Measurements from ENCODE around the gene NINL. TPM values are rescaled to one million over a fixed set of nuclear protein-coding genes. Genes with fewer than 3 reads are reported as not detected.

The NINL gene
- total RNA-seq, 1 experiment from 2014 or later, result 9.6 TPM

DNA sequence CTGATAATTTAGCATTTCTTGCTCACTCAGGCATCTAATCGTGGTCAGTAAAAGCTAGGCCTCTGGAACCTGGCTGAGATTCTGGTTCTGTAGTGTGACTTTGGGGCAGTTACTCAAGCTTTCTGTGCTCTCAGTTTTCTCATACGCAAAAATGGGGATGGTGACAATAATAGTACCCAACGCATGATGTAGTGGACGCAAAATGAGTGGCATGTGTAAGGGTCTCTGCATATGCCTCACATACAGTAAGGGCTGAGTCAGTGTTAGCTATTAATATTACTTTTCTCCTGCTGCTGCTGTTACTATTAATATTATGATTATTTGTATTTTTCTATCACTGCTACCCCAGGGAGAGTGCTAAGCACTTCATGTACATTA, 177.2 kb downstream of the NINL start:
- DNase-seq (ENCODE audit: low read depth), result peak; percentile 14

DNA sequence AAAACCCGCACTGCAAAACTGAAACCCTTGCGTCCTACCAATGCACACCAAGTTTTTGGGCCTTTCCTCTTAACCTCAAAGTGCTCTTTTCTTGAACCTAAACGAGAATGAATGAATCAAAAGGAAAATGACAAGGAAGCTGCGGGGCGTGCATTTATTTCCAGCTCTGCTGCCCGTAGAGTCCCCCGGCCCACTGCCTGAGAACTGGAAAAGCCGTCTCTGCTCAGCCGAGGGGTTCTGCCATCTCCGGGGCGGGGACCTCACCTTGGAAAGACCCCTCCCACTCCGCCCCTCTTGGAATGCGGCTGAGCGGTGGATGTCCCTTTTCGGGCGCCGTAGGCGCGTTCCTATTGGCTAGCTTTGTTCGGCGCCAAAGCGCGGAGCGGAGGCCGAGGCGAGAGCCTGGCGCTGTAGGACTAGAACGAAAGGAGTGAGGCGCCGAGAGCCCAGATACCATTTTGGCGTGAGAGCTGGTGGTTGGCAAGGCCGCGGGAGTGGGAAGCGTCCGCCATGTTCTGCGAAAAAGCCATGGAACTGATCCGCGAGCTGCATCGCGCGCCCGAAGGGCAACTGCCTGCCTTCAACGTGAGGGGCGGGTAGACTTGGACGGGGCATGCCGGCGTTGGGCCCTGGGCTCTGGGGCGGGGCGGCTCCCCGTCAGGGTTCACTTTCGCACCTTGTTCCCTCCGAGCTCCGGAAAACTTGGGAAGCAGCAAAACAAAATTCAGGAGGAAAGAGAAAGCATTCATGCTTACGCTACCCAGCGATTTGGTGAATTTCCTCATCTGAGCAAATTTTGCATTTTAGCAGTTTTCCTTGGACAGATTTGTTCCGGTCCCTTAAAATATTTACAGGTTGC, 177.8 kb downstream of the NINL start, which contains the start of gene GINS1:
GINS1 (plus strand) TSS at position 363 of the 859 bp plus-strand sequence; CDS start at position 511, 148 bp downstream.
- DNase-seq (ENCODE audit: low read depth), result peak; percentile 94

Other genes starting within 250 kb of the NINL start
- 99.0 and 130 TPM in 2 replicates for gene ABHD12, start 194.7 kb downstream of the NINL start, total RNA-seq (2014; rRNA removed; shearing (Covaris generic))
- 31.5 and 41.3 TPM in 2 replicates for gene GINS1, start 177.9 kb downstream of the NINL start, total RNA-seq (2014; rRNA removed; shearing (Covaris generic))
- gene NANP, start 38.5 kb upstream of the NINL start, total RNA-seq (2014; rRNA removed; shearing (Covaris generic)), result 13.3 and 13.5 TPM in 2 replicates
- gene ZNF337, start 111.3 kb upstream of the NINL start, total RNA-seq (2014; rRNA removed; shearing (Covaris generic)), result 6.2 and 12.5 TPM in 2 replicates